Activated effector memory CD4-positive, alpha-beta T cell treated with Interleukin-2 at 50 U/mL for 16 hours (primary cell): ENCODE data around the gene CHIC2.

ENCODE experiments used
- DNase-seq: peaks from one replicate; pipeline ENCODE4 v3.0.0-alpha.2; 2020

The CHIC2 gene

GRCh38 chr4:53997898-53998297 is 66.5 kb downstream of the CHIC2 start:
- DNase-seq, result no peak

DNA sequence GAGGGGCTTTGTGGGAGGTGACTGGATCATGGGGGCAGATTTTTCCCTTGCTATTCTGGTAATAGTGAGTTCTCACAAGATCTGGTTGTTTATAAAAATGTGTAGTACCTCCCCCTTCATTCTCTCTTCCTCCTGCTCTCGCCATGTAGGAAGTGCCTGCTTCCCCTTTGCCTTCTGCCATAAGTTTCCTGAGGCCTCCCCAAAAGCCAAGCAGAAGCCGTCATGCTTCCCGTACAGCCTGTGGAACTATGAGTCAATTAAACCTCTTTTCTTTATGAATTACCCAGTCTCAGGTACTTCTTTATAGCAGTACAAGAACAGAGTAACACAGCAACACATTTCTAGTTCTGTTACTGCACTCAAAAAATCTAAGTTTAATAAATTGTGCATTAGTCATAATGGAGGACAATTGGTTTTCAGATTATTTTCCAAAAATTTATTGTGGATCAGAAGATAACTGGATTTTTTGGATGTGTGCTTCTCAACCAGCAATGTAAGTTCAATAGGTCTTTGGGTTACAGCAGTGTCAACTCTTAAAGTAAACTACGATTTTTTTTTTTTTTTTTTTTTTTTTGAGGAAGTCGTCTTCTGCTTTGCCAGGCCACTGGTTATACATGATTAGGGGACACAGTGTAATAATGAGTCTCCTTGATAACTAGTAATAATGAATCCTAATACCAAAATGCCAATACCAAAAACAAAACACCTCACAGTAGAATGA is 69.9 kb downstream of the CHIC2 start:
- DNase-seq, result no peak

- DNase-seq, result no peak
Observed at GRCh38 chr4:53992785-53993184, 71.6 kb downstream of the CHIC2 start.

- DNase-seq, result no peak
Observed at GRCh38 chr4:53991821-53992220, 72.6 kb downstream of the CHIC2 start.

- DNase-seq, result no peak
Observed at GRCh38 chr4:53990641-53991040, 73.8 kb downstream of the CHIC2 start.

- no peak for DNase-seq
Observed at GRCh38 chr4:53987761-53988171, 76.6 kb downstream of the CHIC2 start.

GRCh38 chr4:53986062-53986461 is 78.3 kb downstream of the CHIC2 start:
- DNase-seq, result no peak

- no peak for DNase-seq
Observed at GRCh38 chr4:53981567-53981966, 82.8 kb downstream of the CHIC2 start.

DNA sequence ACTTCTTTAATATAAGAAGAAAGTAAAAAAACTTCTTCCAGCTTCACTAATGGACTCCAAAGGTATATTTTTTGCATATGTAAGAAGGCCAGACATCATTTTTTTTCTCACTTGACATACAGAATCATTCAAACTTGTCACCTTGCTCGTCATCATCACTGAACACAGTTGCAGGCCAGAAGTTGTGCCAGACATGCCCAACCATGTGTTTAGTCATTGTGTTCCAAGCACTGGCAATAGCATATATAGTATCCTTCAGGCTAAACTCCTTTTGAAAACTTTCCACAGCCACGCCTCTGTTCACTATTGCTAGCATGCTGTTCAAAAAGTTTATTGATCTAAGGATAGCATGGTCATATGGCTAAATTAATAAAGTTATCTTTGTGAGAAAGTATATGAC is 83.3 kb downstream of the CHIC2 start:
- no peak for DNase-seq

GRCh38 chr4:53974561-53974960 is 89.8 kb downstream of the CHIC2 start:
- no peak for DNase-seq

GRCh38 chr4:53967986-53968385 is 96.4 kb downstream of the CHIC2 start:
- DNase-seq, result no peak

GRCh38 chr4:53963781-53964180 is 100.6 kb downstream of the CHIC2 start:
- no peak for DNase-seq

- DNase-seq, result no peak
Observed at GRCh38 chr4:53963336-53963735, 101.1 kb downstream of the CHIC2 start.

DNA sequence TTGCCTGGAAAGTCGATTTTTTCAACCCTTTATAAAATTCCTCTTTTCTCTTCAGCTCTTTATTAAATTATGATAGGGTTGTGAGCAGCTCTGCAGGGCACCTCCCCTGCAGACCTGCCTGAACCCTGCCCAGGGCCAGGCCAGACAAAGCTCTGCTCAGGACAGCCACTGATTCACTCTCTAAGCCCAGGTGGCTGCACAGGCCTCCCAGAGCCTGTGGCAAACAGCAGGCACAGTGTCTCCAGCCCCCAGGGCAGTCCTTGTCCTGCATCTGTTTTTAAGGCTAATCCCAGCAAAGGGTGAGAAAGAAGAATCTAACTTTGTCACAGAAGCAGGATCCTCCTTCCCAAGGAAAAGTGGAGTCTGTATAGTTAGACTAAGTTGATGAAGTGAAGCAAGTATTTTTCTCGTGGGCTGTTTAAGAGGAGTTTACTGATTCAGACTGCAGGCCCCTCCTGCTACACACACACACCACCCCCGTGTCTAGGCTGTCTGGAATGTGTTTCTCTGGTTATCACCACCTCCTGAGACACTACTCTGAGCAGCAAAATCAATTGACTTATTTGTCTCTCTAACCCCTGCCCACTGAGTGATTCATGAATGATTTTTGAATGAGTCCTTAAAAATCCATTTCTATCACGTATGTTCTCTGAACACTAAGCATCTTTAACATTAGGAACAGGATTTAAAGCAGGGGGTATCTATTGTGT is 101.7 kb downstream of the CHIC2 start:
- DNase-seq, result no peak

GRCh38 chr4:53961351-53961750 is 103.1 kb downstream of the CHIC2 start:
- DNase-seq, result no peak

- DNase-seq, result no peak
Observed at GRCh38 chr4:53960843-53961242, 103.6 kb downstream of the CHIC2 start.
